Mesothelial cell of epicardium (in vitro differentiated cells): ENCODE measurements around the gene PRDX1. TPM values are rescaled to one million over a fixed set of nuclear protein-coding genes. Genes with fewer than 3 reads are reported as not detected.

ENCODE experiments used
- DNase-seq, 2 experiments: peaks; one replicate each; pipeline ENCODE4 v3.0.0; 2021; ENCODE audit warnings: low spot score in 2 of 2; ENCODE audit not compliant: unreplicated experiment in 2 of 2
- H3K27ac Mint-ChIP-seq: 2 replicates; pipeline ENCODE4 v1.8.0; 2021; ENCODE audit warnings: mixed read lengths
- H3K27me3 Mint-ChIP-seq: 2 replicates; pipeline ENCODE4 v1.8.0; 2021; ENCODE audit warnings: low read depth, mixed read lengths
- H3K36me3 Mint-ChIP-seq: 2 replicates; pipeline ENCODE4 v1.8.0; 2021; ENCODE audit warnings: mixed read lengths
- H3K4me1 Mint-ChIP-seq: 2 replicates; pipeline ENCODE4 v1.8.0; 2021; ENCODE audit warnings: mixed read lengths
- H3K4me3 Mint-ChIP-seq: 2 replicates; pipeline ENCODE4 v1.8.0; 2021; ENCODE audit warnings: mild to moderate bottlenecking, moderate library complexity, mixed read lengths
- H3K9me3 Mint-ChIP-seq: 2 replicates; pipeline ENCODE4 v1.8.0; 2021; ENCODE audit warnings: mixed read lengths
- CTCF ChIP-seq: fragments of 200-600 bp; sonication (generic); IDR thresholded peaks from one replicate; pipeline ENCODE4 v1.5.0; 2021; ENCODE audit warnings: antibody characterized with exemption; ENCODE audit not compliant: unreplicated experiment
- total RNA-seq: library from RNA; stranded (reverse); gene quantifications from 3 replicates; pipeline ENCODE4 v1.2.1, GENCODE V29; 2021

The PRDX1 gene
- total RNA-seq, 1 donor from 2014 or later = 154 TPM

GRCh38 chr1:45510972-45511527 is 10.6 kb downstream of the PRDX1 start:
- Mint-ChIP-seq H3K4me1 (peaks cover 2% of the 10 kb centered on the region), H3K36me3 (peaks cover 33% of the 10 kb centered on the region), H3K27ac (peak overlapping the region; percentile 14), H3K9me3 (no peaks in the 10 kb centered on the region), H3K4me3 (no peak overlapping the region), H3K27me3 (no peaks in the 10 kb centered on the region)
- TF ChIP-seq CTCF = no peak
- no peak for DNase-seq

DNA sequence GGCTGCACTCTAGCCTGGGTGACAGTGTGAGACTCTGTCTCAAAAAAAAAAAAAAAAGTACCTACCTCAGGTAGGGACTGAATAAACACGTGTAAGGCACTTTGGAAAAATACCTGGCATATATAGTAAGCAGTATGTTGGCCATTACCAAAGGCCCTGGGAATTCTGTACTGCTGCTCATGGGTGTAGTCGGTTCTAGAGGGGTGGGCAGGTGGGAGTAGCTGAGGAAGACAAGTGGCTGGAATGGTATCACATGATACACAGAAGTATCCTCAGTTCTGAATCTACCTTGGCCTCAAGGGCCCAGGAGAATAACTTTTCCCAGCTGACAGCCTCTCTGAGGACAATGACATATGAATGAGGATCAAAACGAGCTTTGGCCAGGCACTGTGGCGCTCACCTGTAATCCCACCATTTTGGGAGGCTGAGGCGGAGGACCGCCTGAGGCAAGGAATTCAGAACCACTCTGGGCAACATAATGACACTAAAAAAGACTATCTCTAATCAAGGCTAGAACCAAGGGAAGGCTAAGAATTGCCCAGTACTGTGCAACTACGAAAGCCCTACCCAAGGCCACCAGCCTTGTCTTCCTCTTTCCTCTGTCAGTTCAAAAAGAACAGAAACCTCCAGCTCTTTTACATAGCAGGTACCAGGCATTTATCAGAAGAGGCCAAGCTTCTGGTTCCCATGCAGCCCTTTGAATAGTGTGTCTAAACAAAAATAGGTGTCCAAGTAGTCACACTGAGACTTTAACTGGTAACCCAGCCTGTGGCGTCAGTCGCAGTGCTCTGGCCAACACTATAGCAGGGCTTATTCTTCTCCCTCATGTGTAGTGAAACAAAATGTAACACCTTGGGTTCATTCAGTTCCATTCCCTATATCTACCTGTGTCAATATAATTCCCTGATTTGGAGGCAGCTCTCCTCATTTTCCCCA is 11.4 kb downstream of the PRDX1 start:
- TF ChIP-seq CTCF = no peak
- no peaks in the 10 kb centered on the region for H3K27me3 Mint-ChIP-seq
- no peak overlapping the region for H3K4me3 Mint-ChIP-seq
- H3K36me3 Mint-ChIP-seq = peaks cover 27% of the 10 kb centered on the region
- H3K4me1 Mint-ChIP-seq = peaks cover 2% of the 10 kb centered on the region
- H3K9me3 Mint-ChIP-seq = no peaks in the 10 kb centered on the region
- no peak overlapping the region for H3K27ac Mint-ChIP-seq
- no peak for DNase-seq

GRCh38 chr1:45508295-45509151 is 13.2 kb downstream of the PRDX1 start:
- Mint-ChIP-seq H3K27me3 (no peaks in the 10 kb centered on the region), H3K36me3 (peaks cover 16% of the 10 kb centered on the region), H3K4me3 (no peak overlapping the region), H3K9me3 (no peaks in the 10 kb centered on the region), H3K27ac (no peak overlapping the region), H3K4me1 (peaks cover 2% of the 10 kb centered on the region)
- TF ChIP-seq CTCF = no peak
- no peak for DNase-seq

DNA sequence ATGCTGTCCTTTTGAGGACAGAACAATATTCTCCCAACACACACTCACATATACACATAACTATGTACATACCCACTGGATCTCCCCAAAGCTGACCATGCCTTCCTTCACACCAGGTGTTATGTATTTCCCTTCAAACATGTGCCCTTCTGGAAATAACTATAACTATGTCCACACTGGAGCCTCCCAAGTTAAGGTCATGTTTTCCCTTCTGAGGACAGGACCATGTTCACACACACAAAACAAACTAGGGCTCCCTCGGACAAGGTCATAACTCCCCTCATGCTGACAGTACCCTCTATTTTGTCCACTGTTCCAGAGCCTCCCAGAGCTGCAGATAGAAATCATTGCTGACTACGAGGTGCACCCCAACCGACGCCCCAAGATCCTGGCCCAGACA is 13.8 kb downstream of the PRDX1 start:
- H3K9me3 Mint-ChIP-seq = no peaks in the 10 kb centered on the region
- H3K27me3 Mint-ChIP-seq = no peaks in the 10 kb centered on the region
- H3K27ac Mint-ChIP-seq = no peak overlapping the region
- H3K4me3 Mint-ChIP-seq = no peak overlapping the region
- no peak for TF ChIP-seq CTCF
- H3K36me3 Mint-ChIP-seq = peaks cover 16% of the 10 kb centered on the region
- DNase-seq = no peak
- H3K4me1 Mint-ChIP-seq = peaks cover 2% of the 10 kb centered on the region

- no peaks in the 10 kb centered on the region for H3K9me3 Mint-ChIP-seq
- no peak overlapping the region for H3K4me3 Mint-ChIP-seq
- DNase-seq = no peak
- no peaks in the 10 kb centered on the region for H3K27me3 Mint-ChIP-seq
- peaks cover 13% of the 10 kb centered on the region for H3K36me3 Mint-ChIP-seq
- peaks cover 2% of the 10 kb centered on the region for H3K4me1 Mint-ChIP-seq
- TF ChIP-seq CTCF = no peak
- no peak overlapping the region for H3K27ac Mint-ChIP-seq
Measured at GRCh38 chr1:45507195-45507594, 14.5 kb downstream of the PRDX1 start.
